IMR-90 (cell line): ENCODE data around the gene TTC28. TPM values are rescaled to one million over a fixed set of nuclear protein-coding genes. Genes with fewer than 3 reads are reported as not detected.

Source experiments
- ATAC-seq: fragments of 200-7000 bp; cut with Tn5 transposase; 2 replicates; pipeline ENCODE4 v1.9.1; 2020; ENCODE audit warnings: low read depth, mild to moderate bottlenecking, moderate library complexity
- BruUV-seq: library from RNA; stranded (reverse); fragments of 400-500 nt; replicated peaks from 2 replicates; lab custom pipeline; 2021; lab: Mats Ljungman, UMichigan
- CTCF ChIA-PET: fragments of 300-600 bp; formaldehyde crosslinking; extraction: SDS; loops from one replicate; lab custom pipeline; 2021; ENCODE audit warnings: antibody characterized with exemption; lab: Yijun Ruan, JAX
- POLR2A ChIA-PET: fragments of 300-600 bp; sonication (Branson Sonifier 250); formaldehyde crosslinking; loops from one replicate; lab custom pipeline; 2022; ENCODE audit warnings: antibody characterized with exemption; ENCODE audit not compliant: unreplicated experiment; lab: Charles Lee
- DNase-seq: peaks from one replicate; pipeline ENCODE4 v3.0.0; 2013
- H2AFZ ChIP-seq: replicated peaks from 2 replicates; pipeline ENCODE3; 2013; ENCODE audit warnings: low read length, mild to moderate bottlenecking; ENCODE audit not compliant: poor library complexity
- H2AK5ac ChIP-seq: 2 replicates; pipeline ENCODE4 v1.6.1; 2013; ENCODE audit warnings: low read depth, low read length, inconsistent platforms
- H2AK9ac ChIP-seq: replicated peaks from 2 replicates; pipeline ENCODE3; 2013; ENCODE audit warnings: mild to moderate bottlenecking, low read depth, low read length, moderate library complexity; ENCODE audit not compliant: poor library complexity
- H2BK120ac ChIP-seq: 2 replicates; pipeline ENCODE4 v1.6.1; 2013; ENCODE audit warnings: low read depth, low read length, inconsistent platforms
- H2BK15ac ChIP-seq: 3 replicates; pipeline ENCODE4 v1.6.1; 2013; ENCODE audit warnings: low read depth, low read length, inconsistent platforms
- H2BK20ac ChIP-seq: 2 replicates; pipeline ENCODE4 v1.6.1; 2013; ENCODE audit warnings: low read depth, mild to moderate bottlenecking, inconsistent platforms, low read length, moderate library complexity
- H2BK5ac ChIP-seq: 2 replicates; pipeline ENCODE4 v1.6.1; 2013; ENCODE audit warnings: mild to moderate bottlenecking, low read depth, low read length, inconsistent platforms; ENCODE audit not compliant: poor library complexity, severe bottlenecking
- H3K14ac ChIP-seq: replicated peaks from 2 replicates; pipeline ENCODE4 v1.6.1; 2013; ENCODE audit warnings: low read depth, low read length, inconsistent platforms
- H3K18ac ChIP-seq: 2 replicates; pipeline ENCODE4 v1.6.1; 2013; ENCODE audit warnings: low read depth, low read length, control low read depth
- H3K23ac ChIP-seq: 2 replicates; pipeline ENCODE4 v1.6.1; 2013; ENCODE audit warnings: low read depth, low read length, inconsistent platforms
- H3K27ac ChIP-seq: 2 replicates; pipeline ENCODE4 v1.5.1; 2013; ENCODE audit warnings: mild to moderate bottlenecking, control low read depth, low read length; ENCODE audit not compliant: insufficient read depth
- H3K27me3 ChIP-seq: 2 replicates; pipeline ENCODE4 v1.6.1; 2013; ENCODE audit warnings: low read length; ENCODE audit not compliant: control insufficient read depth, insufficient read depth
- H3K36me3 ChIP-seq: 2 replicates; pipeline ENCODE4 v1.6.1; 2013; ENCODE audit warnings: low read length, mixed read lengths; ENCODE audit not compliant: control insufficient read depth, insufficient read depth
- H3K4ac ChIP-seq: 2 replicates; pipeline ENCODE4 v1.6.1; 2013; ENCODE audit warnings: low read depth, low read length, inconsistent platforms
- H3K4me1 ChIP-seq: 2 replicates; pipeline ENCODE4 v1.6.1; 2013; ENCODE audit warnings: low read length, mixed read lengths; ENCODE audit not compliant: control insufficient read depth, insufficient read depth
- H3K4me2 ChIP-seq: 2 replicates; pipeline ENCODE4 v1.6.1; 2013; ENCODE audit warnings: low read depth, mild to moderate bottlenecking, control low read depth, low read length, moderate library complexity
- H3K4me3 ChIP-seq: 2 replicates; pipeline ENCODE4 v1.5.1; 2013; ENCODE audit warnings: low read depth, mild to moderate bottlenecking, control low read depth, low read length, moderate library complexity; ENCODE audit not compliant: insufficient read depth
- H3K56ac ChIP-seq: 2 replicates; pipeline ENCODE4 v1.6.1; 2013; ENCODE audit warnings: low read length, inconsistent platforms; ENCODE audit not compliant: insufficient read depth; ENCODE audit errors: extremely low read depth
- H3K79me1 ChIP-seq, 2 experiments: 2 replicates each; pipeline ENCODE4 v1.6.1; 2013; ENCODE audit warnings: low read length in 2 of 2, inconsistent platforms in 1 of 2, low read depth in 1 of 2
- H3K9ac ChIP-seq: 2 replicates; pipeline ENCODE4 v1.6.1; 2013; ENCODE audit warnings: low read depth, low read length, control low read depth
- H3K9me1 ChIP-seq: 2 replicates; pipeline ENCODE4 v1.6.1; 2013; ENCODE audit warnings: low read length, inconsistent platforms; ENCODE audit not compliant: insufficient read depth
- H3K9me3 ChIP-seq: 2 replicates; pipeline ENCODE4 v1.6.1; 2013; ENCODE audit warnings: low read length; ENCODE audit not compliant: control insufficient read depth, insufficient read depth
- H4K20me1 ChIP-seq: 2 replicates; pipeline ENCODE4 v1.6.1; 2013; ENCODE audit warnings: low read length, inconsistent platforms; ENCODE audit not compliant: insufficient read depth
- H4K5ac ChIP-seq: 2 replicates; pipeline ENCODE4 v1.6.1; 2013; ENCODE audit warnings: mild to moderate bottlenecking, low read depth, low read length, control low read depth
- H4K8ac ChIP-seq, 2 experiments: 2 replicates each; pipeline ENCODE4 v1.6.1; 2013; ENCODE audit warnings: low read depth in 2 of 2, low read length in 2 of 2, control low read depth in 1 of 2, inconsistent platforms in 1 of 2
- H4K91ac ChIP-seq: 2 replicates; pipeline ENCODE4 v1.6.1; 2013; ENCODE audit warnings: low read depth, low read length, inconsistent platforms; ENCODE audit not compliant: insufficient read depth
- BHLHE40 ChIP-seq: fragments of 150-350 bp; IDR thresholded peaks from 2 replicates; pipeline ENCODE4 v1.6.1; 2016; ENCODE audit warnings: mild to moderate bottlenecking, low read depth, low read length
- CEBPB ChIP-seq: IDR thresholded peaks from 2 replicates; pipeline ENCODE4 v1.6.1; 2012; ENCODE audit warnings: low read depth, low read length, improper control_type of control experiment
- CHD1 ChIP-seq: IDR thresholded peaks from 2 replicates; pipeline ENCODE4 v1.6.1; 2012; ENCODE audit warnings: low read depth, low read length, improper control_type of control experiment
- CTCF ChIP-seq: conservative IDR thresholded peaks from 2 replicates; pipeline ENCODE4 v1.5.1; 2012; ENCODE audit warnings: mild to moderate bottlenecking, low read depth, low read length, improper control_type of control experiment
- ELK1 ChIP-seq: fragments of 150-350 bp; IDR thresholded peaks from 2 replicates; pipeline ENCODE4 v1.6.1; 2016; ENCODE audit warnings: low read depth, mild to moderate bottlenecking, low read length, moderate library complexity, borderline replicate concordance
- MAZ ChIP-seq: IDR thresholded peaks from 2 replicates; pipeline ENCODE4 v1.6.1; 2012; ENCODE audit warnings: low read depth, mild to moderate bottlenecking, low read length, improper control_type of control experiment, moderate library complexity, borderline replicate concordance
- MXI1 ChIP-seq: IDR thresholded peaks from 2 replicates; pipeline ENCODE4 v1.6.1; 2012; ENCODE audit warnings: low read depth, mild to moderate bottlenecking, low read length, moderate library complexity, borderline replicate concordance
- NFE2L2 ChIP-seq: fragments of 150-350 bp; IDR thresholded peaks from 2 replicates; pipeline ENCODE4 v1.6.1; 2016; ENCODE audit warnings: low read depth, mild to moderate bottlenecking, low read length
- RCOR1 ChIP-seq: IDR thresholded peaks from 2 replicates; pipeline ENCODE4 v1.6.1; 2012; ENCODE audit warnings: mild to moderate bottlenecking, low read length, improper control_type of control experiment; ENCODE audit not compliant: insufficient replicate concordance
- SMC3 ChIP-seq: fragments of 150-350 bp; IDR thresholded peaks from 2 replicates; pipeline ENCODE4 v1.6.1; 2016; ENCODE audit warnings: low read depth, mild to moderate bottlenecking, antibody characterized with exemption, low read length, moderate library complexity
- USF2 ChIP-seq: fragments of 150-350 bp; IDR thresholded peaks from 2 replicates; pipeline ENCODE4 v1.6.1; 2017; ENCODE audit warnings: mild to moderate bottlenecking, antibody characterized with exemption, low read length, low read depth
- WGBS, 2 experiments: methylation state at CpG; one replicate each; pipeline versions ENCODE4 v1.1.5 to v1.1.7; 2013; ENCODE audit warnings: missing lambda C conversion rate in 2 of 2; ENCODE audit not compliant: insufficient read length in 1 of 2; ENCODE audit errors: extremely low coverage in 2 of 2; 5-methylcytosine and 5-hydroxymethylcytosine counted together
- dilution Hi-C: fragments of 300-500 bp; cut with HindIII; formaldehyde crosslinking; loops from one replicate; pipeline ENCODE4 v1.14.3; 2018; ENCODE audit warnings: low sequenced_read_pairs; ENCODE audit not compliant: unreplicated experiment
- in situ Hi-C: fragments of 300-500 bp; cut with MboI; formaldehyde crosslinking; loops from 3 replicates; pipeline ENCODE4 v1.14.3; 2019; ENCODE audit warnings: low sequenced_read_pairs, inconsistent platforms, mixed read lengths
- intact Hi-C: fragments of 100-400 bp; cut with micrococcal nuclease; formaldehyde crosslinking; loops from 2 replicates; pipeline ENCODE4 v1.10.0; 2022
- polyA plus RNA-seq, 3 experiments: library from polyadenylated mRNA; depleted of rRNA; stranded (reverse); fragments of >200 nt; gene quantifications; 2 replicates each; pipeline ENCODE4 v1.2.3, GENCODE V29; 2012; ENCODE audit warnings: low replicate concordance in 1 of 3
- total RNA-seq: library from RNA; depleted of rRNA; stranded (reverse); fragments of >200 nt; gene quantifications from 2 replicates; pipeline ENCODE4 v1.2.3, GENCODE V29; 2012

TTC28 gene
- total and polyA plus RNA-seq, 2 of the 4 experiments (the other 2 are of a cell fraction): 5.6 to 13.3 TPM

GRCh38 chr22:28034145-28034759 is 645.4 kb downstream of the TTC28 start (continued):
- TF ChIP-seq ELK1: no peak

DNA sequence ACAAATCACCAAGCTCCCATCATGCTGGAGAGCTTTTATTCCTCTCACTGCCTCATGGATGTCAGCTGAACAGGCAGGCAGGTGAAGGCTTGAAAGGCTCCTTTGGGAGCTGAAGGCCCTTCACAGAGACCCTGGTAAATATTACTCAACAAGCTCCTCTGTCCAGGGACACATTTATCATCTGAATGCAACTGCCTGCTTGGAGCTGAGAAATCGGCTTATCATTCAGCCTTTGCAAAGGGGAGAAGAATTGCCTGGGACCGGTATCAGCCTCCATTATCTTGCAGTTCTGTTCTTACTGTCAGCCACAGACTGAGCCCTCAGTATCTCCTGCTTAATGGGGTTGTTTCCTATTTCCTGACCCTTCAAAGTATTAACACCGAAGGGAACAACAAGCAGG is 646.8 kb downstream of the TTC28 start:
- H3K27me3 ChIP-seq: no peaks in the 10 kb centered on the region
- no peak overlapping the region for H3K4me2 ChIP-seq
- no peak overlapping the region for H3K4me3 ChIP-seq
- no peak overlapping the region for H2BK5ac ChIP-seq
- dilution Hi-C loops: no loop called here
- no peak overlapping the region for H3K23ac ChIP-seq
- no peak overlapping the region for H3K18ac ChIP-seq
- peaks cover 12% of the 10 kb centered on the region for H4K20me1 ChIP-seq
- H2AK5ac ChIP-seq: no peak overlapping the region
- no peak overlapping the region for H3K4ac ChIP-seq
- ATAC-seq (no peak), DNase-seq (no peak)
- H4K8ac ChIP-seq: no peak overlapping the region
- ChIA-PET CTCF (interaction anchor here (1.3 kb wide), 1 partner anchor 13 kb away, joined by 3 read pairs; no protein-coding TSS in a partner anchor), POLR2A (interaction anchor here (0.6 kb wide), 1 partner anchor 180 kb away, joined by 3 read pairs; no protein-coding TSS in a partner anchor)
- H3K27ac ChIP-seq: no peak overlapping the region
- no peak overlapping the region for H3K9ac ChIP-seq
- H3K9me1 ChIP-seq: peaks cover 15% of the 10 kb centered on the region
- H3K56ac ChIP-seq: no peak overlapping the region
- H2AK9ac ChIP-seq: no peak overlapping the region
- H2BK20ac ChIP-seq: no peak overlapping the region
- H4K91ac ChIP-seq: no peak overlapping the region
- no peak overlapping the region for H4K5ac ChIP-seq
- H2BK120ac ChIP-seq: no peak overlapping the region
- no peak overlapping the region for H2AFZ ChIP-seq
- in situ Hi-C loops: no loop called here
- no peak overlapping the region for H3K14ac ChIP-seq
- no CpG with 5 or more reads among the region's 3 CpGs for WGBS, 2 experiments
- H3K9me3 ChIP-seq: no peaks in the 10 kb centered on the region
- H2BK15ac ChIP-seq: no peak overlapping the region
- intact Hi-C loops: no loop called here
- H3K79me1 ChIP-seq: peaks cover 0 to 4% of the 10 kb centered on the region in 2 experiments; a peak in 1 of 4 replicates
- H3K36me3 ChIP-seq: peaks cover 16% of the 10 kb centered on the region
- BruUV-seq: no TSS peak
- peaks cover 23% of the 10 kb centered on the region for H3K4me1 ChIP-seq
- TF ChIP-seq BHLHE40 (no peak), USF2 (no peak), RCOR1 (no peak), MAZ (no peak), CHD1 (no peak), NFE2L2 (no peak), CEBPB (no peak), MXI1 (no peak), CTCF (no peak), SMC3 (no peak)
